Activated CD8-positive, alpha-beta T cell treated with anti-CD3 and anti-CD28 coated beads for 36 hours (primary cell): ENCODE data around the gene MYO3B. TPM values are rescaled to one million over a fixed set of nuclear protein-coding genes. Genes with fewer than 3 reads are reported as not detected.

Experiments
- ATAC-seq: fragments of 200-7000 bp; cut with Tn5 transposase; one replicate; pipeline ENCODE4 v1.10.0; 2021; ENCODE audit warnings: mild to moderate bottlenecking, moderate library complexity
- CTCF ChIA-PET: fragments of 350-600 bp; sonication (Branson Sonifier 250); formaldehyde crosslinking; loops from one replicate; lab custom pipeline; 2021; ENCODE audit warnings: antibody characterized with exemption; lab: Charles Lee
- POLR2A ChIA-PET: fragments of 350-600 bp; sonication (Branson Sonifier 250); formaldehyde crosslinking; loops from one replicate; lab custom pipeline; 2021; ENCODE audit warnings: antibody characterized with exemption; lab: Charles Lee
- DNase-seq: peaks from one replicate; pipeline ENCODE4 v3.0.0-alpha.2; 2020
- H3K27ac Mint-ChIP-seq: one replicate; pipeline ENCODE4 v1.8.0; 2021; ENCODE audit warnings: mild to moderate bottlenecking, mixed read lengths
- H3K27me3 Mint-ChIP-seq: one replicate; pipeline ENCODE4 v1.8.0; 2021; ENCODE audit warnings: mixed read lengths
- H3K36me3 Mint-ChIP-seq: one replicate; pipeline ENCODE4 v1.8.0; 2021; ENCODE audit warnings: low read depth, mixed read lengths
- H3K4me1 Mint-ChIP-seq: one replicate; pipeline ENCODE4 v1.8.0; 2021; ENCODE audit warnings: low read depth, mixed read lengths
- H3K4me3 Mint-ChIP-seq: one replicate; pipeline ENCODE4 v1.8.0; 2021; ENCODE audit warnings: mild to moderate bottlenecking, moderate library complexity, mixed read lengths
- H3K9me3 Mint-ChIP-seq: one replicate; pipeline ENCODE4 v1.8.0; 2021; ENCODE audit warnings: mixed read lengths
- CTCF ChIP-seq: fragments of 200-600 bp; IDR thresholded peaks from one replicate; pipeline ENCODE4 v1.8.0; 2022; ENCODE audit warnings: antibody characterized with exemption, mild to moderate bottlenecking
- intact Hi-C: fragments of 100-400 bp; cut with micrococcal nuclease; formaldehyde crosslinking; loops from one replicate; pipeline ENCODE4 v1.10.0; 2022
- total RNA-seq, 2 experiments: library from RNA; stranded (reverse); gene quantifications; one replicate each; pipeline ENCODE4 v1.2.3, GENCODE V29; 2021

The MYO3B gene
- total RNA-seq, 2 experiments from 2014 or later = 0.09 to 0.20 TPM

GRCh38 chr2:170202437-170202836, 24.5 kb downstream of the MYO3B start:
- no peak for TF ChIP-seq CTCF
- Mint-ChIP-seq H3K4me1 (no peaks in the 10 kb centered on the region), H3K4me3 (no peak overlapping the region), H3K27me3 (peaks cover 10% of the 10 kb centered on the region), H3K27ac (no peak overlapping the region), H3K36me3 (no peaks in the 10 kb centered on the region), H3K9me3 (no peaks in the 10 kb centered on the region)
- no peak for DNase-seq
- POLR2A ChIA-PET = no interaction called here
- no peak for ATAC-seq
- CTCF ChIA-PET = no interaction called here
- intact Hi-C loops = no loop called here

GRCh38 chr2:170204298-170204951, 26.5 kb downstream of the MYO3B start:
- no peak overlapping the region for H3K4me3 Mint-ChIP-seq
- no peak for DNase-seq
- no peak for TF ChIP-seq CTCF
- no peaks in the 10 kb centered on the region for H3K4me1 Mint-ChIP-seq
- intact Hi-C loops = no loop called here
- ATAC-seq = no peak
- H3K27ac Mint-ChIP-seq = no peak overlapping the region
- ChIA-PET POLR2A (no interaction called here), CTCF (interaction anchor here (1.0 kb wide), 1 partner anchor 101 kb away, joined by 3 read pairs; no protein-coding TSS in a partner anchor)
- H3K9me3 Mint-ChIP-seq = no peaks in the 10 kb centered on the region
- H3K36me3 Mint-ChIP-seq = no peaks in the 10 kb centered on the region
- peaks cover 8% of the 10 kb centered on the region for H3K27me3 Mint-ChIP-seq

GRCh38 chr2:170206246-170206645, 28.3 kb downstream of the MYO3B start:
- Mint-ChIP-seq H3K9me3 (no peaks in the 10 kb centered on the region), H3K27me3 (peaks cover 8% of the 10 kb centered on the region), H3K4me3 (no peak overlapping the region), H3K27ac (no peak overlapping the region), H3K4me1 (no peaks in the 10 kb centered on the region), H3K36me3 (no peaks in the 10 kb centered on the region)
- CTCF ChIA-PET = no interaction called here
- no peak for TF ChIP-seq CTCF
- POLR2A ChIA-PET = no interaction called here
- DNase-seq = no peak
- no peak for ATAC-seq
- intact Hi-C loops = no loop called here

GRCh38 chr2:170206805-170207407, 29.0 kb downstream of the MYO3B start:
- POLR2A ChIA-PET = no interaction called here
- no peak for ATAC-seq
- Mint-ChIP-seq H3K4me1 (no peaks in the 10 kb centered on the region), H3K9me3 (no peaks in the 10 kb centered on the region), H3K36me3 (no peaks in the 10 kb centered on the region), H3K4me3 (no peak overlapping the region), H3K27me3 (peaks cover 8% of the 10 kb centered on the region), H3K27ac (no peak overlapping the region)
- intact Hi-C loops = no loop called here
- no peak for TF ChIP-seq CTCF
- no peak for DNase-seq
- CTCF ChIA-PET = no interaction called here

- Mint-ChIP-seq H3K4me3 (no peak overlapping the region), H3K9me3 (no peaks in the 10 kb centered on the region), H3K27ac (no peak overlapping the region), H3K27me3 (peaks cover 10% of the 10 kb centered on the region), H3K36me3 (no peaks in the 10 kb centered on the region), H3K4me1 (no peaks in the 10 kb centered on the region)
- intact Hi-C loops = no loop called here
- ChIA-PET POLR2A (no interaction called here), CTCF (no interaction called here)
- ATAC-seq = no peak
- DNase-seq = no peak
- no peak for TF ChIP-seq CTCF
Measured at GRCh38 chr2:170207901-170208300, 30.0 kb downstream of the MYO3B start.
